Peyer's patch (tissue), 4 donors: Measurements from ENCODE around the gene HSPBAP1.

ENCODE experiments used
- CTCF ChIP-seq, 6 experiments: fragments of 450-650 bp in 4 of 6; fragments of 200-600 bp in 2 of 6; sonication (generic) in 1 of 6; IDR thresholded peaks; one replicate each; pipeline ENCODE4 v1.5.1; 2017 to 2019; ENCODE audit warnings: antibody characterized with exemption in 6 of 6, mild to moderate bottlenecking in 3 of 6, moderate library complexity in 1 of 6
- POLR2A ChIP-seq, 2 donors: fragments of 450-650 bp; IDR thresholded peaks; one replicate each; pipeline ENCODE4 v1.5.1; 2017; ENCODE audit warnings: antibody characterized with exemption in 2 of 2, mild to moderate bottlenecking in 2 of 2, moderate library complexity in 2 of 2

- TF ChIP-seq CTCF (IDR thresholded peaks at IDR 0.05) (no peak), POLR2A (IDR thresholded peaks at IDR 0.05) (no peak)
These were observed 10.8 kb downstream of the HSPBAP1 start for GRCh38 chr3:122782804-122783203.
